Skeletal muscle cell (primary cell): ENCODE data around the gene ATRIP.
"Not testable (repeated sequence)": the region's sequence is repeated elsewhere in the genome, so short reads cannot be mapped to it uniquely, and the experiment has no call there.

Experiments
- DNase-seq: peaks from one replicate; pipeline ENCODE4 v3.0.0-alpha.2; 2010; ENCODE audit warnings: low read depth
- H3K4me3 ChIP-seq: 2 replicates; pipeline ENCODE4 v1.5.1; 2011; ENCODE audit warnings: low read depth, mild to moderate bottlenecking, control low read depth, low read length, moderate library complexity

The ATRIP gene

DNA sequence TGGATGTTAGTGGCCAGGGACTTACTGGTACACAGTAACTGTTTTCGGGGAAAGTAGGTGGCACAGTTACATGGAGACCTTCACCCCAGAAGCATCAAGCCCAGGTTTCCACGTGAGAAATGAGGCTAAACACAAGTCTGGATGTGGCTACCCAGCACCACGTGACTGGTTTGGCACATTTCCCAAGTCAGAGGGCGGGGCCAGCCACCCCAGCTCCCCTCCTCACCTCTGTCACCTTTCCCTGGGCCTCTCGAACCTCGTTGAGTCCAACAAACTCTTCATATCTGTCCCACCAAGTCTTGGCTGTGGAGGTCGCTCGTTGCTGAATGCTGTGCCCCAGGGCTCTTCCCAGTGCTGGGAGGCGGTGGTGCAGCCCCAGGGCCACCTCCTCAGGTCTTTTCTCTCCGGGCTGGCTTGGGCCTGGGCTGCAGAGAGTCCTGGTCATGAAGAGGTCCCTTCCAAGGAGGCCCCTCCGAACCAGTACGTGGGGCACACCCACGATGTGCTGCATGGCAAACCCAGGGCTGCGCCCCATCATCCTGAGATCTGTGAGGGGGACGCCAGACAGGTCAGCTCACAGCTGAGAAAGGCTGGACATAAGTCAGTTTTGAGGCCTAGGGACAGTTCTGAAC lies 11.8 kb upstream of the ATRIP start:
- H3K4me3 ChIP-seq: no peak overlapping the region
- DNase-seq: no peak

DNA sequence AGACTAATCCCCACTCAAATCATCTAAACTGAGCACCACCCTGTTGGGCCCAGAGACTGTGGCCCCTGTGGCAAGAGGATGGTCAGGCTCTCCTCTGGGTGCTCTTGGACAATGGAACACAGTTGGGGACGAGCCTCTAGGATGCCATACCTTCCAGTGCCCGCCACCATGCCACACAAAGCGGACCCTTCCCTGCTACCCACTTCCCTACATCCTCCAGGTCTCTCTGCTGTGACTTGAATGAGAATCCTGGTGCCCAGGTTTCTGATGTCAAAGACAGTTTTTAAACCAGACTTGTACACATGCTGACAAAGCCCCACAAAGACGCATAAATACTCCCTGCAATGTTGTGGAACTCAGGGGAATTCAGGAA lies 11.3 kb upstream of the ATRIP start:
- H3K4me3 ChIP-seq: no peak overlapping the region
- DNase-seq: no peak

DNA sequence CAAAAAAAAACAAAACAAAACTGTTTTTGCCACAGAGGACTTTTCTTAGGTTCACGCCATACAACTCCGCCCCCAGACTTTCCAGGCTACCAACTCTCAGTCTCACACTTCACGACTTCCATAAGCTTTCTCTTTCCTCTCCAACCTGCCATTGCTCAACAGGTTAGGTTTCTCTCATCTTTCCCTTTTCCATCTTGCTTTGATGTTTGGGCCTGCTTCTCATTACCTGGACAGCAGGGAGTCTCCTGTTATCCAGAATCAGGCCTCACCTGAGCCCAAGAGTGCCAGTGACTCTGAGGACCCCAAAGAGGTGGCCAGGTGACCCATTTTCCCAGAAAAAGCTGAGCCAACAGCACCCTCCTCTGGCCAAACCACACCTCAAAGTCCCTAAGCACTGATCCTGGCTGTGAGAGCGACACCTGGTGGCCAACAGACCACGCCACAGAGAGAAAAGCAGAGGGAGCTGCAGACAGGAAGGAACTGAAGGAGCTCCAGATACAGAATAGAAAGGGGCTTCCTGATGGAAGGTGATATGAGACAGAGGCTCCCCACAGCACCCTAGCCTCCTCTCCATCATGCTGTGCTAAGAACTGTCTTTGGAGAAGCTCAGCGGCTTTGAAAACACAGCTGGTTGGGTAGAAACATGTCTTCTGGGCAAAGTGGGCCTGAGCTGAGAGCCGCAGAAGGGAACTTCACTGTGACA lies 10.6 kb upstream of the ATRIP start:
- no peak overlapping the region for H3K4me3 ChIP-seq
- peak; percentile 36 for DNase-seq

DNA sequence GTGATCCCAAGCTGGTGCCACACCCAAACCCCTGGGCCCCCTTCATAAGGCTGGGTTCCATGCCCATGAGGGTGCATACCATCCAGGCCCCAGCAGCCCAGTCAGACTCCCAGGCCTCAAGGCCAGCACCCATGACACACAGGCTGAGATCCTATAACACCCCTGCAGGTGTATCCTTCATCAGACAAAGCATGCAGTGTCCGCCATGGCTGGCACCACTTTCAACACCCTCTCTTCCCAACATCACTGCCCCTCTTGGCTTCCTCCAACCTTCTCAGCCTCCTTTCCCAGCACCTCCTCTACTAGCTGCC lies 10.1 kb upstream of the ATRIP start:
- no peak overlapping the region for H3K4me3 ChIP-seq
- DNase-seq: no peak

DNA sequence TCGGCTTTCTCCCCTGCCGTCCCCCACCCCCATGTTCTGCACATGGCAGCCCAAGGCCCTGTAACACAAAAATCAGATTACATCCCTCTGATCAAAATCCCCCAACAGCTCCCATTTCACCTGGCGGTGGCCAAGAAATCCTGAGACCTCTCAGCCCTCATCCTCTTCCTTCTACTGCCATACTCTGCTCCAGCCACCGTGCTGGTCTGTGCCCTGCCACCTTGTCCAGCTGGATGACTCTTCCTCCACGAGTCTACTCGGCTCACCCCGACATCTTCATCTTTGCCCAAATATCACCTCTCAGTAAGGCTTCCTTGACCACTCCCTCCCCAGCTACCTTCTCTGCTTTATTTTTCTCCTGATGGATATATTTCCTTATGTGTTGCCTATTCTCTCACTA lies 9.7 kb upstream of the ATRIP start:
- DNase-seq: no peak
- H3K4me3 ChIP-seq: no peak overlapping the region

DNA sequence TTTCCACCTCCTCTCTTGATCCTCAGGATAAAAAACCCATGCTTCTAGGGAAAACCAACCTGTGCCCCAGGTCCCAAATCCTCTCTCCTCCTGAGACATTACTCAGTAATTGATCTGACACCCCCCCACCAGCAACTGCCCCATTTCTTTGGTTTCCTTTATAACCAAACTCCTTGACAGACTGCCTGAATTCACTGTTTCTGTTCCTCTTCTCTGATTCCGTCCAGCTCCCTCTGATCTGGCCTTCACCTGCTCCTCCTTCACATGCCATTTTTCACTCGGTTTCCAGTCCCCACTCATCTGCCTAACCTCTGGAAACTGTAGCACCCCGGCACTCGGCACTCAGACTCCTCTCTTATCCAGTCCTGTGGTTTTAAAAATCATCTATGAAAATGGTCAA lies 8.7 kb upstream of the ATRIP start:
- DNase-seq: no peak

DNA sequence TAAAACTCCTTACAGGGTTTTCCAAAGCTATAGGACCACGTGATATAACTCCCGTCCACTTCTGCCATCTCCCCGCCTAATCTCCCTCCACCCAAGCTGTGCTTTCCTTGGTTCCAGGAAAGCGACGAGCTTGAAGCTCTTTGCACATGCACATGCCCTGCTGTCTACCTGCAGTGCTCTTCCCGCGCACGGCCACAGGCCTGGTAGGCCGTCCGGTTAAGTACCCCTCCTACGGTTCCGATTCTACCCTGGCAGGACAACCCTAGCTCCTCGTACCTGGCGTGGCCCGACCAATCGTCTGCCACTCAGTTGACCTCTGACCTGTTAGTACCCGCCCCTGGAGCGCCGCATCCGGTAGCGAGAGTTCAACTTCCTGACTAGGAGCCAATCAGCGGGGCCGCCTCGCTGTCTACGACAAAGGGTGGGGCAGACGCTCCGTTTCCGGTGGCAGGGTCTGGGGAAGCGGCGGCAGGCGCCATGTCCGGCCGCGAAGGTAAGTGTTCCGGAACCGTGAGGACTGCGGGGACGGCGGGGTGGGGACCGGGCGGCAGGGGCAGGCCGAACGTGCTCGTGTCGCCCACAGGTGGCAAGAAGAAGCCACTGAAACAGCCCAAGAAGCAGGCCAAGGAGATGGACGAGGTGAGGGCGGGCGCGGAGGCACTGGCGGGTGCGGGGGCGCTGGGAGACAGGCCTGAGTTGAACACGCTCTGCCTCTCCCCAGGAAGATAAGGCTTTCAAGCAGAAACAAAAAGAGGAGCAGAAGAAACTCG lies 6.5 kb upstream of the ATRIP start, which contains the start of the genes CCDC51 and TMA7:
CCDC51 (minus strand) TSS at position 300 of the 770 bp plus-strand sequence. CDS start 4,991 bp downstream, outside the sequence.
TMA7 (plus strand) TSS at position 438 of the 770 bp plus-strand sequence; CDS start at position 478, 40 bp downstream.
- peak; percentile 79 for DNase-seq
- peak within 1 kb of the TSS; percentile 81 for H3K4me3 ChIP-seq

More for the DNA sequence above, 8.7 kb upstream of the ATRIP start:
- H3K4me3 ChIP-seq: no peak overlapping the region

DNA sequence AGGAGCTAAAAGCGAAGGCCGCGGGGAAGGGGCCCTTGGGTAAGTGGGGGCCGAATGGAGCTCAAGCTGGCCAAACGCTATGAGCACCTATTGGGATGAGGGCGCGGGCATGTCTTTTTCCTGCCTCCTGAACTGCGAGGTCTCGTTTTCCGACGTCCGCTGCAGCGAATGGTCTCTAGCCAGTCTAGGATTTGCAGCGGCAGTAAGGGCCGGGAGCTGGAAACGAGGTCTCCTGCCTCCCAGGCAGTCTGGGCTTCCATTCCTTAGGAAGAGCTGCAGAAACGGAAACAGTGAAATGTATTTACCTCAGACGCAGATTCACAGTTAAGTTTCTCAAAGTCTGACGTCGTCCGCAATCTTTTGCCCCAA lies 6.0 kb upstream of the ATRIP start:
- H3K4me3 ChIP-seq: peak overlapping the region; percentile 81

DNA sequence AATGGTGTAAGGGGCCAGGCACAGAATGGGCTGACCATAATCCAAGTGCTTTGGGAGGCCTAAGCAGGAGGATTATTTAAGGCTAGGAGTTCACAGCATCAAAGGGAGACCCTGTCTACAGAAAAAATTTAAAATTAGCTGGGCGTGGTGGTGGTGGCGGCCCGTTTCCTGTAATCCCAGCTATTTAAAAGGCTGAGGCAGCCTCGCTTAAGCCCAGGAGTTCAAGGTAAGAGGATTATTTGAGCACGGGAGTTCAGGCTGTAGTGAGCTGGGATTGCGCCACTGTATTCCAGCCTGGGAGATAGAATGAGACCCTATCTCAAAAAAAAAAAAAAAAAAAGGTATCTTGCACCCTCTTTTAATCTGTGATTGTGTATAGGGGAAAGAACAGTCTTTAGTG lies 4.6 kb upstream of the ATRIP start:
- H3K4me3 ChIP-seq: no peak overlapping the region
- no peak for DNase-seq

More for the DNA sequence above, 6.0 kb upstream of the ATRIP start:
- no peak for DNase-seq

DNA sequence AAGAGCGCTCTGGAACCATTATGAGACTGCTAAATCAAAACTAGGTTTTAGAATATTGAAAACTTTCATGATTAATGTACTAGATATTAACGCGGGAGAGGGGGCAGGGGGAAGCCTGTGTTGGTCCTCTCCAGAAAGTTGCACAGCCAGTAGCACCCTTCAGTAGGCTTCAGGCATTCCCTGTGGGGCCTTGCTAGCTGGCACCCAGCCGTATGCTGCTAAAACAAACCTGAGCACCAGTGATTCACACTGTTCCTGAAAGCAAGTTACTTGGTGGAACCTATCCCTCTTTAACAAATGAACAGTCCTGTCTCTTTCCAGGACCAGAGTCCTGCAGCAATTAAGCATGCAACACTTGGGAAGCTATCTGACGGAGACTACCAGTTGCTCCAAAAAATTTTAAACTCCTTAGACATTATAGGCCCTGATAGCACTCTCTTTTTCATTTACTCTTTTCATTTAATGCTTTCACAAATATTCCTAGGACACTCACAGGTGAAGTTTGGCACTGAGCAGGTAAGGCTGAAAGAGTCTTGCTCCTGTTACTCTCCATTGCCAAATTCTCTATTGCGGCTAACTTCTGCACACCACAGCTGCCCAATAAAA lies 1.2 kb upstream of the ATRIP start:
- DNase-seq: no peak
- peak overlapping the region; percentile 59 for H3K4me3 ChIP-seq

DNA sequence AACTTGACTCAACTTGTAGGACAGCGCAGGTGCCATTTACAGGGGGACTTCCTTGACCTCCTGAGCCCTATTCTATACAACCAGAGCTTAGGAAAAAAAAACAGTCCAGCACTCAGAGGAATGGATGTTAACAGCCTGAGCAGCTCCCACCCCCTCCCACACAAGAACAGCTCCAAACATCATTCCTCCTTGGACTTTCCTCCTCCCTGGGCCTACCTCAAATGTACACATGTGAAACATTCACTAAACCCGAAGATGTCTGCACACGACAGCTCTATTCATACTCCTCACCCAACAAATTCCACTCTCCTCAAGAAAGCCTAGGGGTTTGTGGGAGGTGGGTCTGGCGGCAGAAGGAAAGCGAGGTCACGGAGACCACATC lies 503 bp upstream of the ATRIP start:
- H3K4me3 ChIP-seq: peak overlapping the region; percentile 59
- DNase-seq: no peak

DNA sequence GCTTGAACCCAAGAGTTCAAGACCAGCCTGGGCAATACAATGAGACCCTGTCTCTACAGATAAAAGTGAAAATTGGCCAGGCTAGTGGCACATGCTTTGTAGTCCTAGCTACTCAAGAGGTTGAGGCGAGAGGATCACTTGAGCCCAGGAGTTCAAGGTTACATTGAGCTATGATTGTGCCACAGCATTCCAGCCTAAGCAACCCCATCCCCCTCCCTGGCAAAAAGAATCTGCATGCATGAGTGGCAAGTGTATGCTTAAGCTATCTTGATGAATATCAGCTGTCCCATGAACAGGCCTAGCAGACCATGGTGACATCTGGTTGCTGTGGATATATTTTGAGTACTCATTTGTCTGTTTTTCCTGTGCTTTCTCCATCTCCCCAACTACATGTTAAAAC lies 4.7 kb downstream of the ATRIP start:
- DNase-seq: no peak
- H3K4me3 ChIP-seq: no peak overlapping the region

DNA sequence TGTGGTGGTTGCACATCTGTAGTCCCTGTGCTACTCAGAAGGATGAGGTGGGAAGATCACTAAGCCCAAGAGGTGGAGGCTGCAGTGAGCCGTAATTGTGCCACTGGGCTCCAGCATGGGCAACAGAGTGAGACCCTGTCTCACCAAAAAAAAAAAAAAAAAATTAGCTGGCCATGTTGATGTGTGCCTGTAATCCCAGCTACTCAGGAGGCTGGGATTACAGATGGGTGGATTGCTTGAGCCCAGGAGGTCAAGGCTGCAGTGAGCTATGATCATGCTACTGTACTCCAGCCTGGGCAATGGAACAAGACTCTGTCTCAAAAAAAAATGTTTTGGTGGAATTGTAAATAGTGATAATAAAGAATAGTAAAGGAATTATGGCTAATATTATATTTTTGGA lies 9.9 kb downstream of the ATRIP start:
- DNase-seq: no peak
- no peak overlapping the region for H3K4me3 ChIP-seq

DNA sequence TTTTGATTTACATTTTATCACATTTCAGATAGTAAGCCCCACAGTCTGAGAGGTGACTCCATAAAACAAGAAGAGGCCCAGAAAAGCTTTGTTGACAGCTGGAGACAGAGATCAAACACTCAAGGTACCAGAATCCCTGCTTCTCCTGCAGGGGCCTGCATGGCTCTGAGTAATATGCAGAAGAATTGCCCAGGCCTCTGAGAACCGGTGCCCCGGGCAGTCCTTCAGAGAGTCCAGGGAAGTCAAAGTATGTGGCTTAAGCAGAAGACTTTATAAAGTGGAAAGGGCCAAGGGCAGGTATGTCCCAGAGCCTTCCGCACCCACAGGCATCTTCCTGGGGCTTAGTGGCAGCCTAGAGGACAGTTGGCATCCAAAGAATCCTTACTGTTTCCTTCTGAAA lies 12.8 kb downstream of the ATRIP start:
- H3K4me3 ChIP-seq: no peak overlapping the region
- DNase-seq: no peak

DNA sequence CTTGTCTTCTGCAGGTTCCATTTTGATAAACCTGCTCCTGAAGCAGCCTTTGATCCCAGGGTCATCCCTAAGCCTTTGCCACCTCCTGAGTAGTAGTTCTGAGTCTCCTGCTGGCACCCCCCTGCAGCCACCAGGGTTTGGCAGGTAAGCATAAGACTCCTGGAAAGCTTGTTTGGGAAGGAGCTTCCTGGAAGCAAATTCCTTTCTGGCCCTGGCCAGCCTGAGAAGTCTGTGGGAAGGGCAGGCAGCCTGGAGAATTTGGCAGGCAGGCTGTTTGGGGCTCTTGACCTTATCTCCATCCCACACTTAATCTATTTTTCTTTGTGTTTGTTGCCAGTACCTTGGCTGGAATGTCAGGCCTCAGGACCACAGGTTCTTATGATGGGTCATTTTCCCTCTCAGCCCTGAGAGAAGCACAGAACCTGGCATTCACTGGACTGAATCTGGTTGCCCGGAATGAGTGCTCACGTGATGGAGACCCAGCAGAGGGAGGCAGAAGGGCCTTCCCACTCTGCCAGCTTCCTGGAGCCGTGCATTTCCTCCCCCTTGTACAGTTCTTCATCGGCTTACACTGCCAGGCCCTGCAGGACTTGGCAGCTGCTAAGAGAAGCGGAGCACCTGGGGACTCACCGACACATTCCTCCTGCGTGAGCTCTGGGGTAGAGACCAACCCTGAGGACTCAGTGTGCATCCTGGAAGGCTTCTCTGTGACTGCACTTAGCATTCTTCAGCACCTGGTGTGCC lies 13.4 kb downstream of the ATRIP start:
- H3K4me3 ChIP-seq: no peak overlapping the region
- no peak for DNase-seq

DNA sequence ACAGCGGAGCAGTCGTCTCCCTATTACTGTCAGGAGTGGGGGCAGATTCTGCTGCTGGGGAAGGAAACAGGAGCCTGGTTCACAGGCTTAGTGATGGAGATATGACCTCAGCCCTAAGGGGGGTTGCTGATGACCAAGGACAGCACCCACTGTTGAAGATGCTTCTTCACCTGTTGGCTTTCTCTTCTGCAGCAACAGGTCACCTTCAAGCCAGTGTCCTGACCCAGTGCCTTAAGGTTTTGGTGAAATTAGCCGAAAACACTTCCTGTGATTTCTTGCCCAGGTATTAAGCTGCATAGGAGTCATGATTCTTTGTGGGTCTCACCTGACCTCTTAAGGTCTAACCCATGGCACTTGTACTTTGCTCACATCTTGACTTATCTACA lies 14.0 kb downstream of the ATRIP start:
- no peak overlapping the region for H3K4me3 ChIP-seq
- DNase-seq: no peak

DNA sequence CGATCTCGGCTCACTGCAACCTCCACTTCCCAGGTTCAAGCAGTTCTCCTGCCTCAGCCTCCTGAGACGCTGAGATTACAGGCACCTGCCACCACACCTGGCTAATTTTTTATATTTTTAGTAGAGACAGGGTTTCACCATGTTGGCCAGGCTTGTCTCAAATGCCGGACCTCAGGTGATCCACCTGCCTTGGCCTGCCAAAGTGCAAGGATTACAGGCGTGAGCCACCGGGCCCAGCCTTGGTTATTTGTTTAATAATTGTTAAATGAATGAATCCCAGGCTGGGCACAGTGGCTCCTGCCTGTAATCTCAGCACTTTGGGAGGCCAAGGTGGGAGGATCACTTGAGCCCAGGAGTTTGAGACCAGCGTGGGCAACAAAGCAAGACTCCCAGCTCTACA lies 15.2 kb downstream of the ATRIP start:
- H3K4me3 ChIP-seq, DNase-seq: not testable (repeated sequence)

DNA sequence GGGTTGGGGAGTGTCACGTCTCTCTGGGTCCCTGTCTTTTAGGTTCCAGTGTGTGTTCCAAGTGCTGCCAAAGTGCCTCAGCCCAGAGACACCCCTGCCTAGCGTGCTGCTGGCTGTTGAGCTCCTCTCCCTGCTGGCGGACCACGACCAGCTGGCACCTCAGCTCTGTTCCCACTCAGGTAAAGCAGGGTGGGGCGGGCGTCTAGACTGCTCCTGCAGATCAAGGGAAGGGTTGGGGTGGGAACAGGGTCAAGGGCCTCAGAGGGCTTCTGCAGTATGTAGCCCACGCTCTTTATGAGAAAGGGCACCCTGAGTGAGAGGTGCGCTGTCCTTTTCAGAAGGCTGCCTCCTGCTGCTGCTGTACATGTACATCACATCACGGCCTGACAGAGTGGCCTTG lies 17.2 kb downstream of the ATRIP start:
- H3K4me3 ChIP-seq: no peak overlapping the region
- no peak for DNase-seq

DNA sequence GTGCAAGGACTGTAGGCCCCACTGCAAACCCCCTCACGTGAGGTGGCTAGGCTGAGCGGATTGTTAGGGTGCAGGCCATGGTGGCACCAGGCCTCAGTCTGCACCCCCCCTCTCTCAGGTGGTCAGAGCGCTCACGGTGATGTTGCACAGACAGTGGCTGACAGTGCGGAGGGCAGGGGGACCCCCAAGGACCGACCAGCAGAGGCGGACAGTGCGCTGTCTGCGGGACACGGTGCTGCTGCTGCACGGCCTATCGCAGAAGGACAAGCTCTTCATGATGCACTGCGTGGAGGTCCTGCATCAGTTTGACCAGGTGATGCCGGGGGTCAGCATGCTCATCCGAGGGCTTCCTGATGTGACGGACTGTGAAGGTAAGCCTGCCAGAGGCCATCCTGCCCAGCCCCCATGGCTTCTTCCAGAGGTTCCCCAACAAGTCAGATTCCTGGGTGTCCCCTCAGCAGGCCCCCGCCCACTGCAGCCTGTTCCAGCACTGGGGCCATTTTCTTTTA lies 18.2 kb downstream of the ATRIP start:
- H3K4me3 ChIP-seq: no peak overlapping the region

DNA sequence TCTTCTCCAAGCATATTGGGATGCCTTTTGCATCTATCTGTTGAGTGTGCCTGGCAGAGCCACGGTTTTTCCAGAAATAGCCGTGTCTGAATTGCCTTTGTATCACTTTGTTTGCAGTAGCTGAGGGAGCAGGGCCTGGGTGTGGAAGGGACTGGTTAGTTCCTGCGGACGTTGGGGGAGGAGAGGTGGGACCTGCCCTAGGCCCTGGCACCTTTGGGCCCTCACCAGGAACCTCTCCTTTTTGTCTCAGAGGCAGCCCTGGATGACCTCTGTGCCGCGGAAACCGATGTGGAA lies 18.6 kb downstream of the ATRIP start:
- no peak for DNase-seq
- no peak overlapping the region for H3K4me3 ChIP-seq

More for the DNA sequence above, 18.2 kb downstream of the ATRIP start:
- no peak for DNase-seq
